DOHH2 (cell line): Measurements from ENCODE around the gene AMMECR1.

Experiments
- EZH2phosphoT487 ChIP-seq: fragments of 200-600 bp; sonication (generic); IDR thresholded peaks from 2 replicates; pipeline ENCODE4 v1.6.1; 2017; ENCODE audit warnings: borderline replicate concordance, mild to moderate bottlenecking, antibody characterized with exemption, low read length, moderate library complexity, mixed read lengths
- TF ChIP-seq, protein P1 (sequence below): fragments of 200-600 bp; sonication (generic); IDR thresholded peaks from one replicate; pipeline ENCODE4 v1.5.1; 2014; ENCODE audit warnings: antibody characterized with exemption, mild to moderate bottlenecking, low read depth, low read length; ENCODE audit not compliant: poor library complexity, severe bottlenecking

DNA sequence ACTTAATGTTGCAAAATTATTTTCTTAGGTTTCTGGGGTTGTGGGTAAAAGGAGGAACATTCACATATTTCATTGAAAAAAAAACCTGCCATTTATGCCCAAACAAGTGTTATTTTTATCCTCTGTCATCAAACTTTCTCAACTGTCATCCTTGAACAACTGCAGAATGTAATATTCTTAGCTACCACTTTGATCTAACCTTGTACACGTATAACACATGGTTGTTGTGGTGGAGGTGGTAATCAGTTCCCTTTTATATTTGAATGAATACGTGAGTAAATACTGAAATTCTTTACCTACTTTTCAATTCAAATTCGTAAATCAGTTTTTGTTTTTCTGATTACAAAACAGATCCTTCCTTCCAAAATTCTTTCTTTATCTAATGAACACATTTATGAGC is 3.8 kb upstream of the AMMECR1 start:
- TF ChIP-seq, protein P1, sequence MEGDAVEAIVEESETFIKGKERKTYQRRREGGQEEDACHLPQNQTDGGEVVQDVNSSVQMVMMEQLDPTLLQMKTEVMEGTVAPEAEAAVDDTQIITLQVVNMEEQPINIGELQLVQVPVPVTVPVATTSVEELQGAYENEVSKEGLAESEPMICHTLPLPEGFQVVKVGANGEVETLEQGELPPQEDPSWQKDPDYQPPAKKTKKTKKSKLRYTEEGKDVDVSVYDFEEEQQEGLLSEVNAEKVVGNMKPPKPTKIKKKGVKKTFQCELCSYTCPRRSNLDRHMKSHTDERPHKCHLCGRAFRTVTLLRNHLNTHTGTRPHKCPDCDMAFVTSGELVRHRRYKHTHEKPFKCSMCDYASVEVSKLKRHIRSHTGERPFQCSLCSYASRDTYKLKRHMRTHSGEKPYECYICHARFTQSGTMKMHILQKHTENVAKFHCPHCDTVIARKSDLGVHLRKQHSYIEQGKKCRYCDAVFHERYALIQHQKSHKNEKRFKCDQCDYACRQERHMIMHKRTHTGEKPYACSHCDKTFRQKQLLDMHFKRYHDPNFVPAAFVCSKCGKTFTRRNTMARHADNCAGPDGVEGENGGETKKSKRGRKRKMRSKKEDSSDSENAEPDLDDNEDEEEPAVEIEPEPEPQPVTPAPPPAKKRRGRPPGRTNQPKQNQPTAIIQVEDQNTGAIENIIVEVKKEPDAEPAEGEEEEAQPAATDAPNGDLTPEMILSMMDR: no peak
- TF ChIP-seq EZH2phosphoT487: no peak
